H1 (cell line): ENCODE results near the gene SH2D7. TPM values are rescaled to one million over a fixed set of nuclear protein-coding genes. Genes with fewer than 3 reads are reported as not detected.

Source experiments
- CTCF ChIA-PET: fragments of 300-600 bp; sonication (Branson Sonifier 250); formaldehyde crosslinking; loops from one replicate; lab custom pipeline; 2021; ENCODE audit not compliant: partially characterized antibody; lab: Charles Lee
- POLR2A ChIA-PET: fragments of 300-600 bp; sonication (Branson Sonifier 250); formaldehyde crosslinking; loops from one replicate; lab custom pipeline; 2021; ENCODE audit warnings: inconsistent platforms; ENCODE audit not compliant: partially characterized antibody; lab: Charles Lee
- DNase-seq, 2 experiments: peaks; one replicate each; pipeline versions ENCODE4 v3.0.0 to v3.0.0-alpha.2; 2010 to 2022; ENCODE audit warnings: low spot score in 2 of 2, low read depth in 1 of 2, mixed read lengths in 1 of 2
- FAIRE-seq: peaks from 2 replicates; lab custom pipeline; 2011; peaks lifted over from hg19 to GRCh38; lab: Jason Lieb, UNC
- H2AFZ ChIP-seq: 2 replicates; pipeline ENCODE4 v1.8.1; 2012; ENCODE audit warnings: low read length, inconsistent platforms
- H2AK5ac ChIP-seq: 2 replicates; pipeline ENCODE4 v1.6.1; 2013; ENCODE audit warnings: low read depth, low read length
- H2BK120ac ChIP-seq: replicated peaks from 2 replicates; pipeline ENCODE3; 2013; ENCODE audit warnings: low read depth, low read length, inconsistent platforms
- H2BK12ac ChIP-seq: 2 replicates; pipeline ENCODE4 v1.6.1; 2013; ENCODE audit warnings: low read depth, low read length
- H2BK15ac ChIP-seq: 2 replicates; pipeline ENCODE4 v1.6.1; 2013; ENCODE audit warnings: low read length
- H2BK20ac ChIP-seq: 2 replicates; pipeline ENCODE4 v1.6.1; 2013; ENCODE audit warnings: low read length
- H2BK5ac ChIP-seq: 2 replicates; pipeline ENCODE4 v1.6.1; 2013; ENCODE audit warnings: low read depth, low read length
- H3K14ac ChIP-seq: 2 replicates; pipeline ENCODE4 v1.6.1; 2013; ENCODE audit warnings: inconsistent platforms; ENCODE audit not compliant: insufficient read length
- H3K18ac ChIP-seq: 2 replicates; pipeline ENCODE4 v1.6.1; 2013; ENCODE audit warnings: low read length; ENCODE audit errors: extremely low read depth
- H3K23ac ChIP-seq: 2 replicates; pipeline ENCODE4 v1.6.1; 2013; ENCODE audit warnings: inconsistent platforms; ENCODE audit not compliant: insufficient read length
- H3K23me2 ChIP-seq: 2 replicates; pipeline ENCODE4 v1.6.1; 2013; ENCODE audit warnings: low read depth, low read length
- H3K27ac ChIP-seq: 2 replicates; pipeline ENCODE4 v1.6.1; 2011; ENCODE audit warnings: low read depth, low read length, inconsistent platforms
- H3K27me3 ChIP-seq, 4 experiments: replicated peaks in 1 of 4; 1 replicate in 1 of 4; 2 replicates in 3 of 4; pipeline versions ENCODE4 v1.6.1 to v1.8.1; 2011 to 2013; ENCODE audit warnings: low read length in 3 of 4, mild to moderate bottlenecking in 3 of 4, inconsistent platforms in 2 of 4, mixed read lengths in 2 of 4, moderate library complexity in 1 of 4; ENCODE audit not compliant: control insufficient read depth in 3 of 4, insufficient read depth in 3 of 4; ENCODE audit errors: extremely low read depth in 1 of 4
- H3K36me3 ChIP-seq, 4 experiments: 2 replicates each; pipeline versions ENCODE4 v1.6.1 to v1.8.1; 2011 to 2013; ENCODE audit warnings: mild to moderate bottlenecking in 4 of 4, low read length in 3 of 4, moderate library complexity in 2 of 4, control low read depth in 1 of 4, inconsistent platforms in 1 of 4; ENCODE audit not compliant: insufficient read depth in 4 of 4, control insufficient read depth in 2 of 4
- H3K4ac ChIP-seq: replicated peaks from 2 replicates; pipeline ENCODE3; 2013; ENCODE audit warnings: low read length, low read depth, mixed read lengths, inconsistent platforms; ENCODE audit not compliant: insufficient read length
- H3K4me1 ChIP-seq, 4 experiments: replicated peaks in 1 of 4; 1 replicate in 1 of 4; 2 replicates in 3 of 4; pipeline versions ENCODE4 v1.6.1 to v1.8.1; 2011 to 2013; ENCODE audit warnings: low read length in 3 of 4, inconsistent platforms in 2 of 4, mixed read lengths in 1 of 4; ENCODE audit not compliant: insufficient read depth in 4 of 4, control insufficient read depth in 3 of 4
- H3K4me2 ChIP-seq, 2 experiments: 2 replicates each; pipeline versions ENCODE4 v1.6.1 to v1.8.1; 2011 to 2013; ENCODE audit warnings: low read depth in 2 of 2, low read length in 2 of 2, control low read depth in 1 of 2, inconsistent platforms in 1 of 2, mild to moderate bottlenecking in 1 of 2; ENCODE audit not compliant: insufficient read depth in 1 of 2
- H3K4me3 ChIP-seq, 4 experiments: fragments of 200-600, 300-600 bp in 1 of 4; sonication (generic), shearing (Covaris generic), sonication (Bioruptor Twin) in 1 of 4; 2 replicates each; pipeline versions ENCODE4 v1.5.1 to v1.8.1; 2011 to 2016; ENCODE audit warnings: low read length in 4 of 4, low read depth in 3 of 4, control low read depth in 2 of 4, inconsistent platforms in 2 of 4, mild to moderate bottlenecking in 2 of 4, mixed read lengths in 1 of 4, moderate library complexity in 1 of 4; ENCODE audit not compliant: insufficient read depth in 2 of 4; ENCODE audit errors: extremely low read depth in 1 of 4
- H3K56ac ChIP-seq: replicated peaks from 2 replicates; pipeline ENCODE3; 2013; ENCODE audit warnings: low read depth, mild to moderate bottlenecking, mixed read lengths, low read length, inconsistent platforms; ENCODE audit not compliant: insufficient read length
- H3K79me1 ChIP-seq: 2 replicates; pipeline ENCODE4 v1.6.1; 2013; ENCODE audit warnings: low read depth, low read length, control low read depth
- H3K79me2 ChIP-seq, 2 experiments: 2 replicates each; pipeline versions ENCODE4 v1.6.1 to v1.8.1; 2012 to 2013; ENCODE audit warnings: low read length in 2 of 2, mild to moderate bottlenecking in 2 of 2, inconsistent platforms in 1 of 2; ENCODE audit not compliant: insufficient read depth in 2 of 2, control insufficient read depth in 1 of 2
- H3K9ac ChIP-seq, 4 experiments: replicated peaks in 1 of 4; 1 replicate in 1 of 4; 2 replicates in 3 of 4; pipeline versions ENCODE4 v1.6.1 to v1.8.1; 2011 to 2013; ENCODE audit warnings: low read depth in 3 of 4, low read length in 3 of 4, control low read depth in 2 of 4, mild to moderate bottlenecking in 2 of 4, moderate library complexity in 2 of 4, inconsistent platforms in 1 of 4; ENCODE audit errors: extremely low read depth in 1 of 4
- H3K9me3 ChIP-seq, 2 experiments: 2 replicates each; pipeline versions ENCODE4 v1.6.1 to v1.8.1; 2012 to 2013; ENCODE audit warnings: mild to moderate bottlenecking in 2 of 2, moderate library complexity in 2 of 2, control low read depth in 1 of 2, inconsistent platforms in 1 of 2, low read depth in 1 of 2, low read length in 1 of 2, mixed read lengths in 1 of 2; ENCODE audit not compliant: insufficient read depth in 2 of 2
- H4K20me1 ChIP-seq, 2 experiments: replicated peaks in 1 of 2; 2 replicates each; pipeline versions ENCODE3 to v1.8.1; 2011 to 2013; ENCODE audit warnings: inconsistent platforms in 2 of 2, low read length in 2 of 2, mild to moderate bottlenecking in 1 of 2; ENCODE audit not compliant: insufficient read depth in 2 of 2, control insufficient read depth in 1 of 2
- H4K5ac ChIP-seq: 2 replicates; pipeline ENCODE4 v1.6.1; 2013; ENCODE audit warnings: low read length, low read depth, mixed read lengths, inconsistent platforms; ENCODE audit not compliant: insufficient read length
- H4K8ac ChIP-seq: 2 replicates; pipeline ENCODE4 v1.8.0; 2013; ENCODE audit warnings: mild to moderate bottlenecking, moderate library complexity, low read length, inconsistent platforms; ENCODE audit not compliant: insufficient read depth; ENCODE audit errors: extremely low read depth
- H4K91ac ChIP-seq: replicated peaks from 2 replicates; pipeline ENCODE3; 2013; ENCODE audit warnings: low read length, mixed read lengths, inconsistent platforms; ENCODE audit not compliant: insufficient read length
- BCL11A ChIP-seq, 2 experiments: IDR thresholded peaks; one replicate each; pipeline ENCODE4 v1.6.1; 2011; ENCODE audit warnings: low read depth in 2 of 2, low read length in 2 of 2, mild to moderate bottlenecking in 2 of 2
- CBX8 ChIP-seq: fragments of 300-800, 300-1000 bp; sonication (generic); IDR thresholded peaks from 2 replicates; pipeline ENCODE4 v1.7.1; 2016; ENCODE audit warnings: low read depth, low read length, borderline replicate concordance
- CHD2 ChIP-seq: IDR thresholded peaks from 2 replicates; pipeline ENCODE4 v1.6.1; 2012; ENCODE audit warnings: low read length, improper control_type of control experiment
- CTBP2 ChIP-seq: IDR thresholded peaks from 2 replicates; pipeline ENCODE4 v1.7.0; 2011; ENCODE audit warnings: borderline replicate concordance, mild to moderate bottlenecking, moderate library complexity, mixed read lengths, low read length; ENCODE audit not compliant: insufficient read depth, insufficient read length
- EGR1 ChIP-seq: IDR thresholded peaks from 2 replicates; pipeline ENCODE4 v1.6.1; 2011; ENCODE audit warnings: low read depth, low read length, borderline replicate concordance
- FOSL1 ChIP-seq: IDR thresholded peaks from 2 replicates; pipeline ENCODE4 v1.6.1; 2011; ENCODE audit warnings: mild to moderate bottlenecking, low read depth, low read length, moderate library complexity; ENCODE audit not compliant: insufficient read depth
- GTF2F1 ChIP-seq: IDR thresholded peaks from 2 replicates; pipeline ENCODE4 v1.6.1; 2012; ENCODE audit warnings: low read depth, low read length, improper control_type of control experiment, borderline replicate concordance
- HDAC6 ChIP-seq: IDR thresholded peaks from one replicate; pipeline ENCODE4 v1.7.1; 2012; ENCODE audit warnings: low read depth, mild to moderate bottlenecking, inconsistent platforms, low read length, moderate library complexity
- JUND ChIP-seq: IDR thresholded peaks from 2 replicates; pipeline ENCODE4 v1.6.1; 2011; ENCODE audit warnings: mild to moderate bottlenecking, improper control_type of control experiment, low read length
- PHF8 ChIP-seq: fragments of 200-600 bp; sonication (generic); conservative IDR thresholded peaks from 2 replicates; pipeline ENCODE4 v1.7.1; 2012; ENCODE audit warnings: low read depth, mild to moderate bottlenecking, inconsistent platforms, low read length, moderate library complexity
- RNF2 ChIP-seq: fragments of 200-900, 300-1000 bp; sonication (generic); IDR thresholded peaks from 2 replicates; pipeline ENCODE4 v1.7.1; 2016; ENCODE audit warnings: borderline replicate concordance, low read depth, mild to moderate bottlenecking, antibody characterized with exemption, low read length; ENCODE audit not compliant: poor library complexity, severe bottlenecking; ENCODE audit errors: missing control alignments
- RXRA ChIP-seq: IDR thresholded peaks from 2 replicates; pipeline ENCODE4 v1.6.1; 2011; ENCODE audit warnings: low read depth, mild to moderate bottlenecking, low read length, moderate library complexity; ENCODE audit not compliant: insufficient read depth
- YY1 ChIP-seq: IDR thresholded peaks from 2 replicates; pipeline ENCODE4 v1.6.1; 2011; ENCODE audit warnings: low read depth, mild to moderate bottlenecking, low read length
- ZNF274 ChIP-seq: IDR thresholded peaks from 2 replicates; pipeline ENCODE4 v1.7.0; 2012; ENCODE audit warnings: low read length, borderline replicate concordance; ENCODE audit errors: extremely low read depth
- WGBS, 2 experiments: shearing (Covaris generic) in 1 of 2; methylation state at CpG; one replicate each; pipeline versions ENCODE4 v1.1.6 to v1.1.7; 2013 to 2015; ENCODE audit warnings: low lambda C conversion rate in 2 of 2, mixed read lengths in 2 of 2, inconsistent platforms in 1 of 2, low coverage in 1 of 2, missing lambda C conversion rate in 1 of 2; ENCODE audit not compliant: insufficient replicate concordance in 2 of 2, insufficient coverage in 1 of 2, insufficient read length in 1 of 2; ENCODE audit errors: extremely low coverage in 1 of 2, missing lambda C conversion rate in 1 of 2; 5-methylcytosine and 5-hydroxymethylcytosine counted together
- polyA plus RNA-seq, 7 experiments: library from polyadenylated mRNA; depleted of rRNA in 3 of 7; stranded (reverse) in 5 of 7; unstranded in 2 of 7; fragments of >200 nt in 5 of 7; fragments of 200-250 nt in 2 of 7; gene quantifications; 1 replicate in 5 of 7; 2 replicates in 1 of 7; 4 replicates in 1 of 7; pipeline versions ENCODE4 v1.2.1 to v1.2.3, GENCODE V29; 2011 to 2013; ENCODE audit warnings: missing spikeins in 2 of 7, mixed read lengths in 2 of 7
- total RNA-seq: library from RNA; stranded (reverse); fragmentation: NEBNext Ultra II Directional; extraction: Animal tissue kit (Norgen Biotek cat#: 25700); gene quantifications from 2 replicates; pipeline ENCODE4 v1.2.1, GENCODE V29; 2021

Gene SH2D7
- total and polyA plus RNA-seq, 2 of the 8 experiments (the other 6 are each of a cell fraction or from before 2014, with no cell fraction given): not detected

- WGBS, 2 experiments: 91% methylated on average over 8 of the region's 8 CpGs; no CpG with 5 or more reads in 1 of the 2 experiments
- H3K23me2 ChIP-seq: peaks cover 9% of the 10 kb centered on the region
- H2BK20ac ChIP-seq: no peak overlapping the region
- DNase-seq (no peak), FAIRE-seq (no peak)
- no peaks in the 10 kb centered on the region for H3K79me2 ChIP-seq
- no peak overlapping the region for H2AFZ ChIP-seq
- H3K4ac ChIP-seq: no peak overlapping the region
- H3K14ac ChIP-seq: no peak overlapping the region
- no peak overlapping the region for H3K18ac ChIP-seq
- ChIA-PET POLR2A (interaction anchor here (1.1 to 1.6 kb wide), 2 partner anchors 10 to 14 kb away, joined by 3 read pairs; no protein-coding TSS in a partner anchor), CTCF (interaction anchor here (2.5 kb wide), 1 partner anchor 10 kb away, joined by 9 read pairs; no protein-coding TSS in a partner anchor)
- H3K23ac ChIP-seq: no peak overlapping the region
- no peaks in the 10 kb centered on the region for H3K9me3 ChIP-seq
- no peak overlapping the region for H3K27ac ChIP-seq
- no peak overlapping the region for H4K91ac ChIP-seq
- no peak overlapping the region for H2BK120ac ChIP-seq
- no peak overlapping the region for H4K5ac ChIP-seq
- no peaks in the 10 kb centered on the region for H3K36me3 ChIP-seq
- H3K4me1 ChIP-seq: peaks cover 0 to 8% (median 3%) of the 10 kb centered on the region in 4 experiments; a peak in 4 of 7 replicates
- no peak overlapping the region for H2BK5ac ChIP-seq
- H2BK12ac ChIP-seq: no peak overlapping the region
- no peak overlapping the region for H2BK15ac ChIP-seq
- H2AK5ac ChIP-seq: no peak overlapping the region
- no peak overlapping the region for H3K4me3 ChIP-seq
- H3K9ac ChIP-seq: no peak overlapping the region
- no peak overlapping the region for H4K8ac ChIP-seq
- H3K56ac ChIP-seq: no peak overlapping the region
- H3K79me1 ChIP-seq: no peaks in the 10 kb centered on the region
- H4K20me1 ChIP-seq: no peaks in the 10 kb centered on the region
- H3K27me3 ChIP-seq: no peaks in the 10 kb centered on the region; a peak in 1 of 7 replicates
- H3K4me2 ChIP-seq: no peak overlapping the region
- TF ChIP-seq FOSL1 (no peak), CBX8 (no peak), PHF8 (no peak), BCL11A (IDR thresholded peaks at IDR 0.05; ENCODE audit: low read depth in 2 of 2, low read length in 2 of 2) (no peak), EGR1 (no peak), YY1 (no peak), CHD2 (no peak), CTBP2 (no peak), GTF2F1 (no peak), RNF2 (no peak), JUND (no peak), RXRA (no peak), ZNF274 (no peak), HDAC6 (no peak)
Measured at GRCh38 chr15:78080088-78080460, 12.3 kb upstream of the SH2D7 start.
